ENCODE data around the gene MFGE8. TPM values are rescaled to one million over a fixed set of nuclear protein-coding genes. Genes with fewer than 3 reads are reported as not detected.
"Not testable (repeated sequence)": the region's sequence is repeated elsewhere in the genome, so short reads cannot be mapped to it uniquely, and the experiment has no call there.

The MFGE8 gene
- polyA plus RNA-seq, 1 of the 3 experiments (the other 2 are of a cell fraction), result 247 TPM

- ChIA-PET CTCF (interaction anchor here (0.9 to 2.5 kb wide), 2 partner anchors 34 to 76 kb away, joined by 3 to 10 read pairs; no protein-coding TSS in a partner anchor), POLR2A (no interaction called here)
- no peak overlapping the region for H3K4me3 ChIP-seq (ENCODE audit: low read depth in 2 of 2, low read length in 1 of 2)
- TF ChIP-seq MAX (IDR thresholded peaks at IDR 0.05; ENCODE audit: low read depth) (no peak), NFIC (IDR thresholded peaks at IDR 0.05; ENCODE audit: borderline replicate concordance) (no peak), TCF12 (IDR thresholded peaks at IDR 0.05) (no peak), FOXJ3 (CRISPR knock-in tag; IDR thresholded peaks at IDR 0.05) (no peak), GABPA (IDR thresholded peaks at IDR 0.05; ENCODE audit: low read depth) (no peak)
- H3K9me2 ChIP-seq, result no peaks in the 10 kb centered on the region
- no peak overlapping the region for H3K4me2 ChIP-seq
- WGBS (ENCODE audit: low lambda C conversion rate), result 71% methylated on average over 2 of the region's 2 CpGs
- H3K4me1 ChIP-seq (ENCODE audit: control insufficient read depth in 1 of 2, insufficient read depth in 2 of 2, low read depth in 1 of 2, low read length in 1 of 2), result no peaks in the 10 kb centered on the region
- no peaks in the 10 kb centered on the region for H4K20me1 ChIP-seq (ENCODE audit: insufficient read depth)
- no peak for DNase-seq
- H2AFZ ChIP-seq (ENCODE audit: low read depth), result no peak overlapping the region
- H3K9ac ChIP-seq, result no peak overlapping the region
- H3K27ac ChIP-seq (ENCODE audit: low read depth in 2 of 2, low read length in 1 of 2), result no peak overlapping the region
- no peaks in the 10 kb centered on the region for H3K79me2 ChIP-seq (ENCODE audit: insufficient read depth)
- no peaks in the 10 kb centered on the region for H3K36me3 ChIP-seq (replicated peaks in 1 of 2; ENCODE audit: control insufficient read depth in 1 of 2, insufficient read depth in 2 of 2, low read length in 1 of 2)
- no peaks in the 10 kb centered on the region for H3K27me3 ChIP-seq (ENCODE audit: insufficient read depth)
- no peaks in the 10 kb centered on the region for H3K9me3 ChIP-seq
- no peaks in the 10 kb centered on the region for H3F3A ChIP-seq (replicated peaks; ENCODE audit: insufficient read depth)
Observed at GRCh38 chr15:88939486-88939806, 26.3 kb upstream of the MFGE8 start.

GRCh38 chr15:88938802-88939485 is 25.8 kb upstream of the MFGE8 start:
- H3K4me1 ChIP-seq (ENCODE audit: control insufficient read depth in 1 of 2, insufficient read depth in 2 of 2, low read depth in 1 of 2, low read length in 1 of 2), result no peaks in the 10 kb centered on the region
- H3K27ac ChIP-seq (ENCODE audit: low read depth in 2 of 2, low read length in 1 of 2), result no peak overlapping the region
- WGBS (ENCODE audit: low lambda C conversion rate), result 92% methylated on average over 15 of the region's 15 CpGs
- H2AFZ ChIP-seq (ENCODE audit: low read depth), result no peak overlapping the region
- no peaks in the 10 kb centered on the region for H3F3A ChIP-seq (replicated peaks; ENCODE audit: insufficient read depth)
- H4K20me1 ChIP-seq (ENCODE audit: insufficient read depth), result no peaks in the 10 kb centered on the region
- no peaks in the 10 kb centered on the region for H3K36me3 ChIP-seq (replicated peaks in 1 of 2; ENCODE audit: control insufficient read depth in 1 of 2, insufficient read depth in 2 of 2, low read length in 1 of 2)
- H3K9ac ChIP-seq, result no peak overlapping the region
- POLR2A ChIA-PET, result no interaction called here
- no peaks in the 10 kb centered on the region for H3K79me2 ChIP-seq (ENCODE audit: insufficient read depth)
- H3K9me2 ChIP-seq, result no peaks in the 10 kb centered on the region
- no peak overlapping the region for H3K4me2 ChIP-seq
- CTCF ChIA-PET, result interaction anchor here (0.9 to 2.5 kb wide), 2 partner anchors 34 to 77 kb away, joined by 3 to 10 read pairs; no protein-coding TSS in a partner anchor
- no peak for TF ChIP-seq RXRA (IDR thresholded peaks at IDR 0.05; ENCODE audit: borderline replicate concordance, low read depth)
- TF ChIP-seq POLR2AphosphoS5 (IDR thresholded peaks at IDR 0.05; ENCODE audit: low read depth, low read length), result no peak
- no peak for TF ChIP-seq NFIC (IDR thresholded peaks at IDR 0.05; ENCODE audit: borderline replicate concordance)
- TF ChIP-seq GATA2 (CRISPR knock-in tag; IDR thresholded peaks at IDR 0.05), result no peak
- no peak for TF ChIP-seq GABPA (IDR thresholded peaks at IDR 0.05; ENCODE audit: low read depth)
- no peak for TF ChIP-seq EP300 (IDR thresholded peaks at IDR 0.05; ENCODE audit: borderline replicate concordance in 1 of 2, low read depth in 1 of 2, low read length in 1 of 2)
- TF ChIP-seq MAX (IDR thresholded peaks at IDR 0.05; ENCODE audit: low read depth), result no peak
- no peak for TF ChIP-seq USF1 (IDR thresholded peaks at IDR 0.05; ENCODE audit: borderline replicate concordance, low read depth)
- TF ChIP-seq EZH2phosphoT487 (IDR thresholded peaks at IDR 0.05; ENCODE audit: borderline replicate concordance, low read depth), result no peak
- TF ChIP-seq IRF3 (IDR thresholded peaks at IDR 0.05; ENCODE audit: low read depth, low read length), result no peak
- no peak for TF ChIP-seq REST (IDR thresholded peaks at IDR 0.05; ENCODE audit: low read depth, low read length)
- no peak for DNase-seq
- no peak overlapping the region for H3K4me3 ChIP-seq (ENCODE audit: low read depth in 2 of 2, low read length in 1 of 2)
- H3K9me3 ChIP-seq, result no peaks in the 10 kb centered on the region
- no peaks in the 10 kb centered on the region for H3K27me3 ChIP-seq (ENCODE audit: insufficient read depth)

- H3K27ac ChIP-seq (ENCODE audit: low read depth in 2 of 2, low read length in 1 of 2); H3K79me2 ChIP-seq (ENCODE audit: insufficient read depth); H4K20me1 ChIP-seq (ENCODE audit: insufficient read depth); H3K9me3 ChIP-seq; H3K4me2 ChIP-seq; CTCF ChIA-PET; H3K36me3 ChIP-seq (replicated peaks in 1 of 2; ENCODE audit: control insufficient read depth in 1 of 2, insufficient read depth in 2 of 2, low read length in 1 of 2); H3K27me3 ChIP-seq (ENCODE audit: insufficient read depth); POLR2A ChIA-PET; H2AFZ ChIP-seq (ENCODE audit: low read depth); H3K9me2 ChIP-seq; H3K4me1 ChIP-seq (ENCODE audit: control insufficient read depth in 1 of 2, insufficient read depth in 2 of 2, low read depth in 1 of 2, low read length in 1 of 2); H3K9ac ChIP-seq; H3F3A ChIP-seq (replicated peaks; ENCODE audit: insufficient read depth); H3K4me3 ChIP-seq (ENCODE audit: low read depth in 2 of 2, low read length in 1 of 2); DNase-seq: not testable (repeated sequence)
- 22% methylated on average over 4 of the region's 4 CpGs for WGBS (ENCODE audit: low lambda C conversion rate)
Observed at GRCh38 chr15:88934449-88934848, 21.3 kb upstream of the MFGE8 start.

Data from SK-N-SH (cell line).